HFFc6 (cell line): ENCODE measurements around the gene MMS19. TPM values are rescaled to one million over a fixed set of nuclear protein-coding genes. Genes with fewer than 3 reads are reported as not detected.

ENCODE experiments used
- DNase-seq: peaks from one replicate; pipeline ENCODE4 v3.0.0-alpha.2; 2018
- H3K27ac Mint-ChIP-seq: 2 replicates; pipeline ENCODE4 v1.8.0; 2020; ENCODE audit warnings: mild to moderate bottlenecking, mixed read lengths
- H3K27me3 Mint-ChIP-seq: 2 replicates; pipeline ENCODE4 v1.8.0; 2021; ENCODE audit warnings: mild to moderate bottlenecking, moderate library complexity, mixed read lengths; ENCODE audit not compliant: insufficient read depth
- H3K36me3 Mint-ChIP-seq: 2 replicates; pipeline ENCODE4 v1.8.0; 2021; ENCODE audit warnings: low read depth, mixed read lengths
- H3K4me1 Mint-ChIP-seq: 2 replicates; pipeline ENCODE4 v1.8.0; 2020; ENCODE audit warnings: low read depth, mixed read lengths
- H3K4me3 Mint-ChIP-seq: 2 replicates; pipeline ENCODE4 v1.8.0; 2020; ENCODE audit warnings: mild to moderate bottlenecking, moderate library complexity, mixed read lengths
- H3K9me3 Mint-ChIP-seq: 2 replicates; pipeline ENCODE4 v1.8.0; 2020; ENCODE audit warnings: mild to moderate bottlenecking, mixed read lengths
- total RNA-seq, 6 experiments: library from RNA; stranded (reverse); fragmentation: NEBNext Ultra II Directional; extraction: Animal tissue kit (Norgen Biotek cat#: 25700); gene quantifications; 2 replicates in 1 of 6; 3 replicates in 5 of 6; pipeline ENCODE4 v1.2.3, GENCODE V29; 2021
- TF ChIP-seq, protein P1 (sequence below): fragments of 200-600 bp; sonication (generic); IDR thresholded peaks from 2 replicates; pipeline ENCODE4 v1.5.0; 2021; ENCODE audit warnings: antibody characterized with exemption, mild to moderate bottlenecking

Gene MMS19
- total RNA-seq, 6 experiments from 2014 or later, result 53.8 to 61.2 (median 56.3) TPM

DNA sequence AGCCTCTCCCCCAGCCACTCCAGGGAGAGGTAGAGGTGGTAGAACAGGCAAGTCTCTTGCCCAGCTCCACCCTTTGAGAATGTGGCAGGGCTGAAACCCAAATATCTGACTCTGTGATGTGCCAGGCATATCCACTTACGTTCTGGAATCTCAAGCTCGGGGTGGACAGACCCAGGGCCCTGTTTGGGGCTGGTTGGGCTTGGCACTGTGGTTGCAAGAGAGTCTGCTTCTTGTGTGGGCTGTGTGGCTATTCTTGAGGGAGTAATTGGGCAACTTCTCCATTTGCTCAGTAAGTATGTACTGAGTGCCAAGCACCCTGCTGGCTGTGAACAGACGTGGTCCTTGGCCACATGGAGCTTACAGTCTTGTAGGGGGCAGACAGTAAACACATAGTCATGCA is 5.2 kb upstream of the MMS19 start:
- no peaks in the 10 kb centered on the region; the same call in 1 of the 2 replicates for H3K36me3 Mint-ChIP-seq
- no peaks in the 10 kb centered on the region; the same call in 1 of the 2 replicates for H3K27me3 Mint-ChIP-seq
- no peak for DNase-seq
- no peak overlapping the region for H3K27ac Mint-ChIP-seq
- H3K4me1 Mint-ChIP-seq, result peaks cover 31% of the 10 kb centered on the region
- TF ChIP-seq, protein P1, sequence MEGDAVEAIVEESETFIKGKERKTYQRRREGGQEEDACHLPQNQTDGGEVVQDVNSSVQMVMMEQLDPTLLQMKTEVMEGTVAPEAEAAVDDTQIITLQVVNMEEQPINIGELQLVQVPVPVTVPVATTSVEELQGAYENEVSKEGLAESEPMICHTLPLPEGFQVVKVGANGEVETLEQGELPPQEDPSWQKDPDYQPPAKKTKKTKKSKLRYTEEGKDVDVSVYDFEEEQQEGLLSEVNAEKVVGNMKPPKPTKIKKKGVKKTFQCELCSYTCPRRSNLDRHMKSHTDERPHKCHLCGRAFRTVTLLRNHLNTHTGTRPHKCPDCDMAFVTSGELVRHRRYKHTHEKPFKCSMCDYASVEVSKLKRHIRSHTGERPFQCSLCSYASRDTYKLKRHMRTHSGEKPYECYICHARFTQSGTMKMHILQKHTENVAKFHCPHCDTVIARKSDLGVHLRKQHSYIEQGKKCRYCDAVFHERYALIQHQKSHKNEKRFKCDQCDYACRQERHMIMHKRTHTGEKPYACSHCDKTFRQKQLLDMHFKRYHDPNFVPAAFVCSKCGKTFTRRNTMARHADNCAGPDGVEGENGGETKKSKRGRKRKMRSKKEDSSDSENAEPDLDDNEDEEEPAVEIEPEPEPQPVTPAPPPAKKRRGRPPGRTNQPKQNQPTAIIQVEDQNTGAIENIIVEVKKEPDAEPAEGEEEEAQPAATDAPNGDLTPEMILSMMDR, result no peak
- H3K4me3 Mint-ChIP-seq, result no peak overlapping the region
- no peaks in the 10 kb centered on the region for H3K9me3 Mint-ChIP-seq

GRCh38 chr10:97502916-97503315 is 4.7 kb upstream of the MMS19 start:
- no peak for DNase-seq
- H3K9me3 Mint-ChIP-seq, result no peaks in the 10 kb centered on the region
- TF ChIP-seq, protein P1, result no peak
- H3K27me3 Mint-ChIP-seq, result no peaks in the 10 kb centered on the region; the same call in 1 of the 2 replicates
- peaks cover 27% of the 10 kb centered on the region for H3K4me1 Mint-ChIP-seq
- H3K36me3 Mint-ChIP-seq, result no peaks in the 10 kb centered on the region; the same call in 1 of the 2 replicates
- H3K4me3 Mint-ChIP-seq, result no peak overlapping the region
- no peak overlapping the region for H3K27ac Mint-ChIP-seq

DNA sequence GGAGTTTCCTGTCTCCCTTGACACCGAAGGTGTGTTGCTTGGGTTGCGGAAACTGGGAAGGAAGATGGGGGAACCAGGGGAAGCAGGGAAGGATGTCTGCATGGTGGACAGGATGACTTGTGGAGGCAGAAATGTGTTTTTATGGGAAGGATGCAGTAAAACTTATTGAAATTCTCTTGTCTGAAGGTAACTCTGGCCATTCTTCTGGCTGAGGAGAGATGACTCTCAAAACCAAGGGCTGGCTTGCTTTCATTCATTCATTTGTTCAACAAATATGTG is 2.0 kb upstream of the MMS19 start:
- Mint-ChIP-seq H3K27me3 (no peaks in the 10 kb centered on the region; the same call in none of the 2 replicates), H3K4me1 (peaks cover 43% of the 10 kb centered on the region), H3K27ac (peak overlapping the region; percentile 83), H3K9me3 (no peaks in the 10 kb centered on the region), H3K36me3 (no peaks in the 10 kb centered on the region; the same call in 1 of the 2 replicates), H3K4me3 (peak overlapping the region; percentile 92)
- no peak for DNase-seq
- TF ChIP-seq, protein P1, result no peak

GRCh38 chr10:97499561-97500296 is 1.5 kb upstream of the MMS19 start:
- Mint-ChIP-seq H3K4me1 (peaks cover 48% of the 10 kb centered on the region), H3K9me3 (no peaks in the 10 kb centered on the region), H3K36me3 (no peaks in the 10 kb centered on the region; the same call in 1 of the 2 replicates), H3K4me3 (peak overlapping the region; percentile 92), H3K27ac (peak overlapping the region; percentile 83), H3K27me3 (no peaks in the 10 kb centered on the region; the same call in none of the 2 replicates)
- DNase-seq, result peak; percentile 59
- TF ChIP-seq, protein P1, result no peak

- Mint-ChIP-seq H3K27me3 (no peaks in the 10 kb centered on the region; the same call in none of the 2 replicates), H3K4me3 (peak within 1 kb of the TSS; percentile 93), H3K36me3 (no peaks in the 10 kb centered on the region; the same call in 1 of the 2 replicates), H3K9me3 (no peaks in the 10 kb centered on the region), H3K4me1 (peaks cover 55% of the 10 kb centered on the region), H3K27ac (peak within 1 kb of the TSS; percentile 83)
- TF ChIP-seq, protein P1, result no peak; the same call in none of the 2 replicates
- DNase-seq, result no peak
Observed at GRCh38 chr10:97498841-97499560, 779 bp upstream of the MMS19 start, which contains the start of gene UBTD1. UBTD1 (plus strand) TSS chr10:97498924; CDS start chr10:97499204, 280 bp downstream.
